ENCODE data around the gene VEZT.

The VEZT gene

DNA sequence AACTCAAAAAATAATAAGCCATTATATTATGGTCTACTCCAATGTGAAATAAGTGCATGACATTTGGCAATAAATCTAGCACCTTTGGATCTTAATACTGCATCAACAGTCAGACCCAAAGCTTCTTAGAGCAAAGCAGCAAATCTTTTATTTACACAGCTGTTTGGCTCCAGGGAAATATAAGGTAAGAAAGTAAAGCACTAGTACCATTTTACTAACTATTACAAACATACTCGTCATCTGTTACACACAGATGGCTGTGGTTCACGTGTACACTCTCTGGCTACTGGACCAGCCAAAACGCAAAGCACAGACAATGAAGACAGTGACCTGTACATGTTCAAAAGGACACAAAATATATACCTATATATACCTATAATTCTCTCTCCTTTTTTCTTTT is 3.1 kb upstream of the VEZT start:
- H3K4me3 ChIP-seq (ENCODE audit: low read depth, low read length) = no peak overlapping the region
- TF ChIP-seq, protein P1, sequence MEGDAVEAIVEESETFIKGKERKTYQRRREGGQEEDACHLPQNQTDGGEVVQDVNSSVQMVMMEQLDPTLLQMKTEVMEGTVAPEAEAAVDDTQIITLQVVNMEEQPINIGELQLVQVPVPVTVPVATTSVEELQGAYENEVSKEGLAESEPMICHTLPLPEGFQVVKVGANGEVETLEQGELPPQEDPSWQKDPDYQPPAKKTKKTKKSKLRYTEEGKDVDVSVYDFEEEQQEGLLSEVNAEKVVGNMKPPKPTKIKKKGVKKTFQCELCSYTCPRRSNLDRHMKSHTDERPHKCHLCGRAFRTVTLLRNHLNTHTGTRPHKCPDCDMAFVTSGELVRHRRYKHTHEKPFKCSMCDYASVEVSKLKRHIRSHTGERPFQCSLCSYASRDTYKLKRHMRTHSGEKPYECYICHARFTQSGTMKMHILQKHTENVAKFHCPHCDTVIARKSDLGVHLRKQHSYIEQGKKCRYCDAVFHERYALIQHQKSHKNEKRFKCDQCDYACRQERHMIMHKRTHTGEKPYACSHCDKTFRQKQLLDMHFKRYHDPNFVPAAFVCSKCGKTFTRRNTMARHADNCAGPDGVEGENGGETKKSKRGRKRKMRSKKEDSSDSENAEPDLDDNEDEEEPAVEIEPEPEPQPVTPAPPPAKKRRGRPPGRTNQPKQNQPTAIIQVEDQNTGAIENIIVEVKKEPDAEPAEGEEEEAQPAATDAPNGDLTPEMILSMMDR (IDR thresholded peaks at IDR 0.05; ENCODE audit: low read depth, low read length) = no peak

DNA sequence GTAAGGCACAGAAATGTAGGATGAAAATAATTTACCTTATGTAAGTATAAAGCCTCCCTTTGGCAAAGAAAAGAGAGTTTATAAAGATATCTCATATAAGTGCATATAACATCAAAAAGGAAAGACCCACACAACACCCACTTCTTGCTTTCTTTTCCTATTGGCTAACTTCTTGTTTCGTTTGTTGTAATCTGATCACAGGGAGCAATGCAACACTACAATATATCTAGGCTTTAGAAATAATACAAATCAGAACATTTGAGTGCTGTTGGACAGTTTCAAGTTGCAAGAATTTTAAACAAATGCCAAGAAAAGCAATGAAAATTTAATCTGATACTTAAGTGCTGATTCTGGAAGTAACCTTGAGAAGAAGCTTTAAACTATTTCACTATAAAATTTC is 1.7 kb upstream of the VEZT start:
- peak overlapping the region; percentile 91 for H3K4me3 ChIP-seq (ENCODE audit: low read depth, low read length)
- TF ChIP-seq, protein P1 (IDR thresholded peaks at IDR 0.05; ENCODE audit: low read depth, low read length) = no peak

DNA sequence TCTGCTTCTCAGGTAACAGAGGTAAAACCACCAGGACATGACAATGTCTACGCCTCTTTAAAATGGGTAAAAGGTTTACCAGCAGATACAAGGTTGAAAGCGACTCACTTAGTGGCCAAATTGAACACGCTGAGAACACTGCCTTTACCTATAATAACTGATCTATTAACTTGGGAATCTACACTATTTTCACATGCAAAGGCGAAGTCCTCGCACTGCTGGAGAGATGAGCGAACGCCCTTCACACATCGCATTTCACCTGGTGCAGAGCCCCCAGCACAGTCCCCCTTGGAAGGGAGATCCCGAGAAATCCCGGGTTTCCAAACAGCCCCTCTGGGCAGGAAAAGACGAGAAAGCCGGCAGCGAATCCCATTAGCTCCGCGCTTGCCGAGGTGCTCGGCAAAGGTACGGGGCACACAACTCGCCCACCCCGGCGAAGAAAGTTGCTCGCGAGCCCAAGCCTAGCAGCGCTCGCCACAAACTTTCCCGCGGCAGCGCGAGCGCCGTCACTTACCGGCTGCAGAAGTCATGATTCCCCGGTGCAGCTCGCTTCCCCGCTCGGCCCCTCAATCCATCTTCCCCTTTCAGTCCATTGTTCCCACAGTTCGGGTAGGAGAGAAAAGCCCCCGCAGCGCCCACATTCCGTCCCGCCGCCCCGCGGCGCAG is 763 bp upstream of the VEZT start:
- peak overlapping the region; percentile 91 for H3K4me3 ChIP-seq (ENCODE audit: low read depth, low read length)
- TF ChIP-seq, protein P1 (IDR thresholded peaks at IDR 0.05; ENCODE audit: low read depth, low read length) = no peak

- TF ChIP-seq, protein P1 (IDR thresholded peaks at IDR 0.05; ENCODE audit: low read depth, low read length) = no peak
- peak overlapping the region; percentile 91 for H3K4me3 ChIP-seq (ENCODE audit: low read depth, low read length)
These were observed 835 bp downstream of the VEZT start for GRCh38 chr12:95218150-95219133.

DNA sequence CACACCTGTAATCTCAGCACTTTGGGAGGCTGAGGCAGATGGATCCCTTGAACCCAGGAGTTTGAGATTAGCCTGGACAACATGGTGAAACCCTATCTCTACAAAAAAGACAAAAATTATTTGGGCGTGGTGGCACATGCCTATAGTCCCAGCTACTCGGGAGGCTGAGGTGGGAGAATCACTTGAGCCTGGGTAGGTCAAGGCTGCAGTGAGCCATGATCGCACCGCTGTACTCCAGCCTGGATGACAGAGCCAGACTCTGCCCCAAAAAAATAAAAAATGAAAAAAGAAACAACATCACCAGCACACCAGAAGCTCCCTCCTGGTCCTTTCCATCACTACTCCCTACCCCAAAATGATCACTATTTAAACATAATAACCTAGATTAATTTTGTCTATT is 2.6 kb downstream of the VEZT start:
- TF ChIP-seq, protein P1 (IDR thresholded peaks at IDR 0.05; ENCODE audit: low read depth, low read length) = no peak
- no peak overlapping the region for H3K4me3 ChIP-seq (ENCODE audit: low read depth, low read length)

GRCh38 chr12:95220726-95221125 is 3.1 kb downstream of the VEZT start:
- TF ChIP-seq, protein P1 (IDR thresholded peaks at IDR 0.05; ENCODE audit: low read depth, low read length) = no peak
- no peak overlapping the region for H3K4me3 ChIP-seq (ENCODE audit: low read depth, low read length)

Measured in WI38 (cell line).